GM23338 (cell line): Measurements from ENCODE around the gene AP4E1. TPM values are rescaled to one million over a fixed set of nuclear protein-coding genes. Genes with fewer than 3 reads are reported as not detected.

ENCODE experiments used
- ATAC-seq: fragments of 200-7000 bp; cut with Tn5 transposase; 3 replicates; pipeline ENCODE4 v1.9.1; 2020
- DNase-seq: peaks from one replicate; pipeline ENCODE4 v3.0.0-alpha.2; 2015; ENCODE audit warnings: low spot score
- H2AFZ ChIP-seq: fragments of 200-600 bp; sonication (generic); 2 replicates; pipeline ENCODE4 v1.8.0; 2016; ENCODE audit warnings: antibody characterized with exemption, mild to moderate bottlenecking, moderate library complexity
- H3F3A ChIP-seq: fragments of 200-600 bp; sonication (generic); replicated peaks from 2 replicates; pipeline ENCODE4 v1.8.0; 2017; ENCODE audit warnings: antibody characterized with exemption, mixed run types, low read depth
- H3K27ac ChIP-seq: fragments of 200-600 bp; sonication (generic); 2 replicates; pipeline ENCODE4 v1.6.1; 2016; ENCODE audit warnings: low read depth
- H3K27me3 ChIP-seq: fragments of 200-600 bp; sonication (generic); 2 replicates; pipeline ENCODE4 v1.8.0; 2016; ENCODE audit warnings: mild to moderate bottlenecking, mixed run types, moderate library complexity; ENCODE audit not compliant: insufficient read depth
- H3K36me3 ChIP-seq: fragments of 200-600 bp; sonication (generic); 2 replicates; pipeline ENCODE4 v1.8.0; 2016; ENCODE audit warnings: mild to moderate bottlenecking; ENCODE audit not compliant: insufficient read depth
- H3K4me1 ChIP-seq: fragments of 200-600 bp; sonication (generic); 2 replicates; pipeline ENCODE4 v1.8.0; 2016; ENCODE audit warnings: mild to moderate bottlenecking, moderate library complexity; ENCODE audit not compliant: insufficient read depth
- H3K4me2 ChIP-seq: fragments of 200-600 bp; sonication (generic); 2 replicates; pipeline ENCODE4 v1.7.1; 2017; ENCODE audit warnings: mixed run types
- H3K4me3 ChIP-seq: fragments of 200-600 bp; sonication (generic); 2 replicates; pipeline ENCODE4 v1.6.1; 2016; ENCODE audit warnings: mixed run types
- H3K79me2 ChIP-seq: fragments of 200-600 bp; sonication (generic); replicated peaks from 2 replicates; pipeline ENCODE4 v1.8.0; 2017; ENCODE audit warnings: mild to moderate bottlenecking; ENCODE audit not compliant: insufficient read depth
- H3K9me2 ChIP-seq: fragments of 200-600 bp; sonication (generic); 2 replicates; pipeline ENCODE4 v1.8.0; 2017; ENCODE audit not compliant: insufficient read depth
- H4K20me1 ChIP-seq: fragments of 200-600 bp; sonication (generic); replicated peaks from 2 replicates; pipeline ENCODE4 v1.8.0; 2017; ENCODE audit warnings: mild to moderate bottlenecking; ENCODE audit not compliant: insufficient read depth
- H3K27ac Mint-ChIP-seq: 2 replicates; pipeline ENCODE4 v1.8.0; 2020; ENCODE audit warnings: inconsistent platforms, mild to moderate bottlenecking, moderate library complexity, mixed read lengths
- H3K27me3 Mint-ChIP-seq: 3 replicates; pipeline ENCODE4 v1.8.0; 2022; ENCODE audit warnings: low read depth, mild to moderate bottlenecking, moderate library complexity, mixed read lengths, inconsistent platforms; ENCODE audit not compliant: insufficient read depth, poor library complexity
- H3K36me3 Mint-ChIP-seq: 3 replicates; pipeline ENCODE4 v1.8.0; 2021; ENCODE audit warnings: low read depth, mild to moderate bottlenecking, inconsistent platforms, moderate library complexity, mixed read lengths
- H3K4me1 Mint-ChIP-seq: 3 replicates; pipeline ENCODE4 v1.8.0; 2020; ENCODE audit warnings: mild to moderate bottlenecking, inconsistent platforms, mixed read lengths
- H3K4me3 Mint-ChIP-seq: 3 replicates; pipeline ENCODE4 v1.8.0; 2021; ENCODE audit warnings: moderate library complexity, mild to moderate bottlenecking, inconsistent platforms, mixed read lengths
- H3K9me3 Mint-ChIP-seq: 3 replicates; pipeline ENCODE4 v1.8.0; 2020; ENCODE audit warnings: moderate library complexity, mild to moderate bottlenecking, inconsistent platforms, mixed read lengths
- CREB1 ChIP-seq: fragments of 250-450 bp; sonication (Bioruptor Pico); IDR thresholded peaks from 2 replicates; pipeline ENCODE4 v1.5.0; 2020; ENCODE audit warnings: low read depth, mild to moderate bottlenecking, moderate library complexity
- CTCF ChIP-seq, 2 experiments: fragments of 200-600 bp in 1 of 2; sonication (generic) in 1 of 2; conservative IDR thresholded peaks; 2 replicates each; pipeline versions ENCODE4 v1.5.1 to v1.6.1; 2016 to 2017; ENCODE audit warnings: antibody characterized with exemption in 2 of 2, low read depth in 2 of 2, mild to moderate bottlenecking in 2 of 2, moderate library complexity in 1 of 2
- EZH2 ChIP-seq: fragments of 200-600 bp; sonication (generic); IDR thresholded peaks from one replicate; pipeline ENCODE4 v1.8.0; 2017; ENCODE audit warnings: antibody characterized with exemption, mild to moderate bottlenecking, low read depth; ENCODE audit not compliant: unreplicated experiment
- EZH2phosphoT487 ChIP-seq: fragments of 200-600 bp; sonication (generic); IDR thresholded peaks from one replicate; pipeline ENCODE4 v1.8.1; 2018; ENCODE audit warnings: antibody characterized with exemption; ENCODE audit not compliant: unreplicated experiment
- JUNB ChIP-seq: IDR thresholded peaks from one replicate; pipeline ENCODE4 v1.6.1; 2016; ENCODE audit warnings: antibody characterized with exemption; ENCODE audit not compliant: unreplicated experiment
- NANOG ChIP-seq: IDR thresholded peaks from 2 replicates; pipeline ENCODE4 v1.6.1; 2016; ENCODE audit warnings: antibody characterized with exemption, borderline replicate concordance
- POLR2AphosphoS5 ChIP-seq: IDR thresholded peaks from 2 replicates; pipeline ENCODE4 v1.6.1; 2016; ENCODE audit warnings: antibody characterized with exemption, low read depth
- REST ChIP-seq: IDR thresholded peaks from one replicate; pipeline ENCODE4 v1.6.1; 2018; ENCODE audit warnings: antibody characterized with exemption; ENCODE audit not compliant: unreplicated experiment
- STAT1 ChIP-seq: IDR thresholded peaks from one replicate; pipeline ENCODE4 v1.6.1; 2016; ENCODE audit warnings: antibody characterized with exemption; ENCODE audit not compliant: unreplicated experiment
- ZNF114 ChIP-seq: fragments of 250-450 bp; sonication (Bioruptor Pico); IDR thresholded peaks from 2 replicates; pipeline ENCODE4 v1.5.0; 2020; ENCODE audit warnings: mild to moderate bottlenecking, moderate library complexity
- ZNF331 ChIP-seq: fragments of 250-450 bp; sonication (Bioruptor Pico); IDR thresholded peaks from 2 replicates; pipeline ENCODE4 v1.5.0; 2020; ENCODE audit warnings: low read depth, mild to moderate bottlenecking, moderate library complexity
- ZNF462 ChIP-seq: fragments of 250-450 bp; sonication (Bioruptor Pico); IDR thresholded peaks from 2 replicates; pipeline ENCODE4 v1.5.0; 2020; ENCODE audit warnings: mild to moderate bottlenecking, moderate library complexity
- polyA plus RNA-seq: library from polyadenylated mRNA; unstranded; fragments of >200 nt; fragmentation: Nextera tagmentation; extraction: Ambion mirVana; gene quantifications from 2 replicates; pipeline ENCODE4 v1.2.1, GENCODE V29; 2016
- total RNA-seq: library from RNA; depleted of rRNA; stranded (reverse); fragments of >200 nt; shearing (Covaris generic); gene quantifications from 2 replicates; pipeline ENCODE4 v1.2.3, GENCODE V29; 2014
- TF ChIP-seq, protein P1 (sequence below): IDR thresholded peaks from 2 replicates; pipeline ENCODE4 v1.6.1; 2016; ENCODE audit warnings: antibody characterized with exemption

AP4E1 gene
- total and polyA plus RNA-seq, 2 experiments from 2014 or later: 4.4 to 15.4 TPM

DNA sequence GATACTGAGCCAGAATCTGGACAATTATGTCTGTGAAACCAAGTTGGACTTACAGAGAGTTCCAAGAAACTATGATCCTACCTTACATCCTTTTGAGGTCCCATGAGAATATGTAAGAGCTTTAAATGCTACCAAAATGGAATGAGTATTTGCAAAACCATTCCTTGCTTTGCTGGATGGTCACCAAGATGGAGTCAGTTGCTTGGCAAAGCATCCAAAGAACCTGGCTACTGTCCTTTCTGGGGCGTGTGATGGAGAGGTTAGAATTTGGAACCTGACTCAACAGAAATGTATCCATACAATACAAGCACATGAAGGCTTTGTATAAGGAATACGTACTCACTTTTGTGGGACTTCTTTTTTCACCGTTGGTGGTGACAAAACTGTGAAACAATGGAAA lies 36.2 kb downstream of the AP4E1 start:
- TF ChIP-seq, protein P1, sequence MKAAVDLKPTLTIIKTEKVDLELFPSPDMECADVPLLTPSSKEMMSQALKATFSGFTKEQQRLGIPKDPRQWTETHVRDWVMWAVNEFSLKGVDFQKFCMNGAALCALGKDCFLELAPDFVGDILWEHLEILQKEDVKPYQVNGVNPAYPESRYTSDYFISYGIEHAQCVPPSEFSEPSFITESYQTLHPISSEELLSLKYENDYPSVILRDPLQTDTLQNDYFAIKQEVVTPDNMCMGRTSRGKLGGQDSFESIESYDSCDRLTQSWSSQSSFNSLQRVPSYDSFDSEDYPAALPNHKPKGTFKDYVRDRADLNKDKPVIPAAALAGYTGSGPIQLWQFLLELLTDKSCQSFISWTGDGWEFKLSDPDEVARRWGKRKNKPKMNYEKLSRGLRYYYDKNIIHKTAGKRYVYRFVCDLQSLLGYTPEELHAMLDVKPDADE: no peak
- TF ChIP-seq POLR2AphosphoS5 (no peak), REST (no peak), ZNF114 (CRISPR knock-in tag) (no peak), ZNF331 (no peak), STAT1 (no peak), JUNB (no peak), NANOG (no peak), CTCF (conservative IDR thresholded peaks at IDR 0.05; ENCODE audit: low read depth in 2 of 2) (no peak), EZH2 (no peak), ZNF462 (CRISPR knock-in tag) (no peak), CREB1 (CRISPR knock-in tag) (no peak), EZH2phosphoT487 (no peak)
- H3K4me3 ChIP-seq: no peak overlapping the region
- no peak overlapping the region for H3K27ac Mint-ChIP-seq
- H3K27me3 Mint-ChIP-seq: peaks cover 2% of the 10 kb centered on the region
- H4K20me1 ChIP-seq: no peaks in the 10 kb centered on the region; the same call in 1 of the 2 replicates
- no peak overlapping the region for H3K4me2 ChIP-seq
- no peaks in the 10 kb centered on the region for H3K9me3 Mint-ChIP-seq
- ATAC-seq (no peak), DNase-seq (no peak)
- H3K27me3 ChIP-seq: no peaks in the 10 kb centered on the region
- no peaks in the 10 kb centered on the region for H3K4me1 ChIP-seq
- no peak overlapping the region for H2AFZ ChIP-seq
- H3K4me3 Mint-ChIP-seq: no peak overlapping the region
- no peaks in the 10 kb centered on the region for H3K4me1 Mint-ChIP-seq
- no peaks in the 10 kb centered on the region for H3K9me2 ChIP-seq
- H3F3A ChIP-seq: no peaks in the 10 kb centered on the region
- H3K79me2 ChIP-seq: no peaks in the 10 kb centered on the region
- H3K36me3 ChIP-seq: 0 out of 2 replicates have a peak, but pooled peaks cover 3% of the 10 kb centered on the region
- H3K27ac ChIP-seq: no peak overlapping the region
- H3K36me3 Mint-ChIP-seq: peaks cover 8% of the 10 kb centered on the region
